SK-N-MC (cell line): ENCODE data around the gene PHACTR2.

Experiments used
- DNase-seq: peaks from one replicate; pipeline ENCODE4 v3.0.0-alpha.2; 2011; ENCODE audit warnings: low read depth, low spot score
- H3K27ac ChIP-seq: fragments of 200-600 bp; sonication (generic); 2 replicates; pipeline ENCODE4 v1.5.1; 2016; ENCODE audit warnings: mixed run types
- H3K36me3 ChIP-seq: fragments of 200-600 bp; sonication (generic); 2 replicates; pipeline ENCODE4 v1.6.1; 2017; ENCODE audit warnings: antibody characterized with exemption, low read length, mixed read lengths; ENCODE audit not compliant: insufficient read depth
- H3K4me3 ChIP-seq: fragments of 200-600 bp; sonication (generic); 2 replicates; pipeline ENCODE4 v1.5.1; 2016
- H3K9ac ChIP-seq: fragments of 200-600 bp; sonication (generic); 2 replicates; pipeline ENCODE4 v1.8.0; 2017; ENCODE audit warnings: mixed run types, mixed read lengths; ENCODE audit not compliant: insufficient read length
- H3K9me3 ChIP-seq: fragments of 200-600 bp; sonication (generic); 2 replicates; pipeline ENCODE4 v1.6.1; 2017; ENCODE audit warnings: low read depth, mild to moderate bottlenecking, antibody characterized with exemption, low read length, moderate library complexity, mixed read lengths
- EZH2 ChIP-seq: fragments of 200-600 bp; sonication (generic); IDR thresholded peaks from one replicate; pipeline ENCODE4 v1.6.1; 2017; ENCODE audit warnings: antibody characterized with exemption
- FOXP2 ChIP-seq: optimal IDR thresholded peaks from 2 replicates; pipeline ENCODE3; 2011; ENCODE audit warnings: mild to moderate bottlenecking, moderate library complexity; ENCODE audit not compliant: insufficient read depth; ENCODE audit errors: extremely low read length, control extremely low read depth
- POLR2AphosphoS5 ChIP-seq: IDR thresholded peaks from 2 replicates; pipeline ENCODE4 v1.6.1; 2012; ENCODE audit warnings: mild to moderate bottlenecking, low read depth, low read length, borderline replicate concordance

PHACTR2 gene

DNA sequence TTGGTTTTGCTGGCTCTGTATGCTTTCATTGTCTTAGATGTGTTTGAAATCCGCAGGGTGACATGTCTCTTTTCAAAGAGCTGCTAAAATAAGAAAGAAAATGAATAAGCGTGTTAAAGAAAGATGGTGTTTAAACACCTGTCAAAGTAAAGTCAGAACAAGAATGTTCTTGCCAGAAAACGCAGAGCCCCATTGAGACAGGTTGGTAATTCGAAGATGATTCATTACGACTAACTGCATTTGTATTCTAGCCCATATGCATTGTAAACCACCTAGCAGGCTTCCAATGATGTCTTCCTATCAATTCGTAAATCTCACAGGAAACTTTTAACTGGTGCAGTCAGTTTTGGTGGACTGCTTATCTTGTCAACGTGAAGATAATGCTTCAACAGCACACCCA, 16.8 kb downstream of the PHACTR2 start:
- no peak overlapping the region for H3K27ac ChIP-seq
- H3K36me3 ChIP-seq: no peaks in the 10 kb centered on the region
- no peak overlapping the region for H3K9ac ChIP-seq
- no peak overlapping the region for H3K4me3 ChIP-seq
- DNase-seq: no peak
- H3K9me3 ChIP-seq: no peaks in the 10 kb centered on the region
- TF ChIP-seq POLR2AphosphoS5 (no peak), EZH2 (no peak), FOXP2 (no peak)

DNA sequence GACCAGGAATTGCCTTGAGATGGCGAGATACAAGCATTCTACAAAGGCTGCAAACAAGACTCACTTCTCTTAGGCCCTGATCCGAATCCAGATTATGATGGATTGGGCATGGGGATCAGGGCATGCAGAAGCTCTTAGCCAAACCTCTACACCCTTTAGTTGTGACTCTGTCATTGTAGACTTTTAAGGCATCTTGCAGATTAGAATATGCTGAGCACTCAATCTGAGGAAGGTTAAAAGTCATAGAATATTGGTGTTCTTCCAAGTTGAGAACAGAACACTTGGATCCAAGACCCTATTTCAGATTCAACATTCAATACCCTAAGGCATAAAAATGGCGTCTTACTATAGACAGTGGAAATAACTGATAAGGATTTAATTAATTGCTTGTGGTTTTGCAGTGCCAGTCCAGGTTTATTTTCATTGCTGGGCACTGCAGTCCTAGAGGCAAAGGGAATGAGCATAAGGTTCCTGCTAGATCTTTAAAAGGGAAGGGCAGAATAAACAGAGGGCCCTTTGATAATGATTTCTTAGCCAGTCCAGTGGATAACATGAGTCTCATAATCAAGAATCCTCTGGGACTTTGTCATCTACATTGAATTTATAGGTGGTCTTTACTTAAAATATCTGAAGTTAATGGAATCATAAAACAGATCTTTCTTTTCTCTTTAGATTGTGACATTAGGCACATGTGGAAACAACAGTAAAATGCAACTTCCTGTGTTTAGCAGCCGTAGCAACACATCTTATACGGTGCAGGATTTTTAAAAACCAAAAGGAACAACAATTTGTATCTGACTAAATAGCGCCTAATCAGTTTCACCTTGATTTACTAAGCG, 17.6 kb downstream of the PHACTR2 start:
- no peak overlapping the region for H3K9ac ChIP-seq
- H3K4me3 ChIP-seq: no peak overlapping the region
- DNase-seq: no peak
- TF ChIP-seq POLR2AphosphoS5 (no peak), EZH2 (no peak), FOXP2 (no peak)
- no peak overlapping the region for H3K27ac ChIP-seq
- H3K9me3 ChIP-seq: no peaks in the 10 kb centered on the region
- H3K36me3 ChIP-seq: no peaks in the 10 kb centered on the region

DNA sequence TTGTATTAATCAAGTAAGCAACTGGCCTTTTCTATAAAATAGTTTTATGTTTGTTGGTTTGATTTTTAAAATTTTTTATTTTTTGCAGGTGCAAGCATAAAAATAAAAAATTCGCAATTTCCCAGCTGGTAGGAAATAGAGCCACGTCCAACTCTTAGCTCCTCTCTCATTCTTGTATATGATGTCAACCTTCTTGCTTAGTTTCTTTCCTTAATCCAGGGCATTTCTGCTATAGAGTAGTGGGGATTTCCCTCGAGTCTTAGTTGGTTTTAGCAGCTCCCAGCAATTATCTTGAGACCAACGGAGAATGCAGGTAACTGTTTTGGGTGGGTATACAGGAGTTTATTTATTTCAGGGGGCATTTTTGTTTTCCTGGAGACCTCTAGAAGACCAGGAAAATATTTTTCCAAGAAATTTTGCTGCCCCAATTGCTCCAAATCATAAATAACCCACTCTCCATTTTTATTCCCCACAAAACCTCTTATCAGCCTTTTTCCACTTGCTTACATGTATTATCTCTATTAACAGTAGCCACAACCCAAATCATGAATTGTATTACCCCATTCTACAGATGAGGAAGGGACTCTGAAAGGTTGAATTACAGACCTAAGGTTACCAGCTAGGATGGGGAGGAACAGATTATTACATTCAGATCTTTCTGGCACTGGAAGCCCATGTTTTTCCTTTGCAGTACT, 18.4 kb downstream of the PHACTR2 start:
- Histone ChIP-seq H3K9ac (no peak overlapping the region), H3K4me3 (no peak overlapping the region), H3K9me3 (no peaks in the 10 kb centered on the region), H3K27ac (no peak overlapping the region), H3K36me3 (no peaks in the 10 kb centered on the region)
- no peak for DNase-seq
- TF ChIP-seq POLR2AphosphoS5 (no peak), EZH2 (no peak), FOXP2 (no peak)

DNA sequence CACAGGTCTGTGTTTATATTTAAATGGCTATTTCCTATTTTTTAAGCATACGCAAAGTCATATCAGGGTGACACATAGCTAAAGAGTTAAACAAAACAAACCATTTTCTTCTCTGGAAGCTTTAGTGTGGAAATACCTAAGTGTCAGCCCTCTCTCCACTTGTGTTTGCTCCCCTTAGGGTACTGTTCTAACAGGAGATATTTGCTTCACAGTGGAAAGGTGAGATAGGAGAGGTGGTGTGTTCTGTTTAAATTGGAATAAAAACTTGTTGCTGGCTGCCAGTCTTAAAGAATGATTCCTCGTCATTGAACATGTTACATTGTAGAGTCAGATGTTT, 18.9 kb downstream of the PHACTR2 start:
- Histone ChIP-seq H3K9ac (no peak overlapping the region), H3K36me3 (no peaks in the 10 kb centered on the region), H3K27ac (no peak overlapping the region), H3K9me3 (no peaks in the 10 kb centered on the region), H3K4me3 (no peak overlapping the region)
- TF ChIP-seq EZH2: no peak
- TF ChIP-seq POLR2AphosphoS5: no peak
- TF ChIP-seq FOXP2: no peak
- DNase-seq: no peak

DNA sequence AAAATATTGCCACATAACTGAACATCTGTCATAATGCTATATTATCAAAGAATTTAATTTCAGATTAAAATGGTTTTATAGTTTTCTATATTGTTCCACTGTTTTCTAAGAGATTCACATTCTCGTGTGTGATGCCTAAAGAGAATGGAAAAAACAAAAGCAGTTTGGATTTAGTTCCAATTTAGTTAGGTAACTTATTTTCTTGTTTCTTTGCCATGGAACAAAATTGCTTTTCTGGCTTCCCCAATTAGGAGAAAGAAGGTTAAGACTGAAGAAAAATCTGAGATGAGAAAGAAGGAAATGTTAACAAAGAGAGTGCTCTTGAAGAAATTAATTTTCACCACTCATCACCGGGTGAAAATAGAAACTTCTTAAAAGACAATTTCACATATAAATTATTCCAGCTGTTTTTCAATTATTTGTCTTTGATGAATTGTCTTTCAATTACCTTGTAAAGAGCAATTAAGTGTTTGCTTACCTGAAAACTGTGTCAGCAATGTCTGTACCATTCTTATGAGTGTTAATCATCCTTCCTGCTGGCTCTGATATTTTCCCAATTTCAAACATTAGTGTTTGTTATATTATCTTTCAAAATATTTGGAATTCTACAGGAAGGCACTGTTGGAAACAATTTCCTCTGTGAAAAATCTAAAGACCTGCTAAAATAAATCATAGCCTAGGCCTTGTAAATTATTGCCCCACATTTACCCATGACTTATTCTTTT, 19.5 kb downstream of the PHACTR2 start:
- no peak for DNase-seq
- Histone ChIP-seq H3K36me3 (no peaks in the 10 kb centered on the region), H3K9me3 (no peaks in the 10 kb centered on the region), H3K4me3 (no peak overlapping the region), H3K27ac (no peak overlapping the region), H3K9ac (no peak overlapping the region)
- no peak for TF ChIP-seq FOXP2

DNA sequence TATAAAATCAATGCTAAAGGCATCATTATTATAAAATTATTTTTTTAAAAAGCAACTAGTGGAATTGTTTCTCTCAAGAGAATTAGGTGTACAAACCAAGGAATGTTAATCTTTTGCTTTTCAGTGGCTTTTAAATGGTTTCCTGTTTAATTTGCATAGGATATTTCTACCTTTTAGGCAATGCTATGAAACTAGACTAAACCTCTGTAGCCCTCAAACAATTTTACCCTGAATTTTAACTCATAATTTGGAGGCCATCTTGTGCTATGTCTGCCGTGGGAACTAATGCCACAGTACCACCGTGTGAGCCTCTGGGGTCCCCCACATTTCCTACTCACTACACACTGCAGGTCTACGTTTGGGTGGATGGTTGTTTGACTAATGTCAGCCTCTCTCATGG, 20.6 kb downstream of the PHACTR2 start:
- TF ChIP-seq EZH2 (no peak), POLR2AphosphoS5 (no peak), FOXP2 (no peak)
- H3K9ac ChIP-seq: no peak overlapping the region
- DNase-seq: no peak
- H3K36me3 ChIP-seq: no peaks in the 10 kb centered on the region
- no peak overlapping the region for H3K27ac ChIP-seq
- no peak overlapping the region for H3K4me3 ChIP-seq
- H3K9me3 ChIP-seq: no peaks in the 10 kb centered on the region

DNA sequence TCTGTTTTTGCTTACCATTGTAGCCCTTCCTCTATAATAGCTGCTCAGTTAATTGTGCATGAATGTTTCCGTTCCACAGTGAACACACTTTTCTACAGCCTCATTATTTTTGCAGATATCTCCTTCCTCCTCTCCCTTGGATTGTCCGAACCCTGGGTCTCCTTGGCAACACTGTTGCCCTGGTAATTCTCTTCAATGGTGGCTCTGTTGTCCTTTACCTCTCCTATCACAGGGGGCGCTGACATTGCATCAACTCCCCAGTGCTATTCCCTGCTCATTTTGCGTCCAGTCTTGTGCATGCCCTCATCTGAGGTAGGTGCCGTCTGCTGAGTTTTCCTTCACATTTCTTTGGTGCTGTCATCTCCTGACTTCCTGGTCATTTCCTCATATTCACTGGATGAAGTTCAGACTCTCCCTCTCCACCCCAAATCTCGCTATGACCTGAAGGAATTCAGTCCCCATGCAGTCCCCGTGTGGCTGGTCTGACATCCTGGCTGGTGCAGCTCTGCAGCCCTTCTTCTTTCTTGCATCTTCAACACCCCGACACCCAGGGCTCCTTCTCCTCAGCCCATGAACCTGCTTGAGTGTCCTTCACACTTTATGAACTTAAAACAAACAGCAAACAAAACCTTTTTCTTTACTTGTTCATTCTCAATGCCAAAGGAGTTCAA, 21.1 kb downstream of the PHACTR2 start:
- H3K9ac ChIP-seq: no peak overlapping the region
- H3K36me3 ChIP-seq: no peaks in the 10 kb centered on the region
- no peak overlapping the region for H3K4me3 ChIP-seq
- no peak overlapping the region for H3K27ac ChIP-seq
- no peak for DNase-seq
- TF ChIP-seq FOXP2: no peak
- TF ChIP-seq POLR2AphosphoS5: no peak
- TF ChIP-seq EZH2: no peak
- no peaks in the 10 kb centered on the region for H3K9me3 ChIP-seq

DNA sequence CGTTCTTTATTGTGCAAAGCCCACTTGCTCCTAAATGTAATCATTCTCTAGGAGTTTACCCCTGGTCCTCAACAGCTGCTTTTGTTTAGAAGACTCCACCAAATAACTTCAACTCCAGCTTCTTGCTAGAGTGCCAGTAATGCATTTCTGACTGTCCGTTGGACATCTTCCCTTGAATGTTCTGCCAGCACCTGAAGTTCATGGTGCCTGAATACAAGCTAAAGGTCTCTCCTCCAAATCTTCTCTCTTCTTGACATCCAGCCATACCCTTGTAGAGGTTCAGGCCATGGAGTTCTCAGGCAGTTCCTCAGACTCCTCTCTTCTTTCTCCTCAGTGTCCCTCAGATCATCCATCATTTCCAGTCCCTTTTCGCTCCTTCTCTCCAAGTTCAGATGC, 21.7 kb downstream of the PHACTR2 start:
- DNase-seq: no peak
- no peak for TF ChIP-seq EZH2
- no peak for TF ChIP-seq FOXP2
- TF ChIP-seq POLR2AphosphoS5: no peak
- Histone ChIP-seq H3K4me3 (no peak overlapping the region), H3K27ac (no peak overlapping the region), H3K9me3 (no peaks in the 10 kb centered on the region), H3K36me3 (no peaks in the 10 kb centered on the region), H3K9ac (no peak overlapping the region)
